Kidney (tissue), 14 donors: ENCODE data around the gene ZCCHC14. TPM values are rescaled to one million over a fixed set of nuclear protein-coding genes. Genes with fewer than 3 reads are reported as not detected.

Source experiments
- DNase-seq, 5 donors: peaks; one replicate each; pipeline ENCODE4 v3.0.0-alpha.2; 2013 to 2020
- FAIRE-seq: peaks from 2 replicates; lab custom pipeline; 2012; peaks lifted over from hg19 to GRCh38; lab: Jason Lieb, UNC
- H3K27ac ChIP-seq, 2 donors: one replicate each; pipeline ENCODE4 v1.7.0; 2013; ENCODE audit warnings: low read depth in 2 of 2, low read length in 2 of 2, inconsistent platforms in 1 of 2
- H3K27me3 ChIP-seq: one replicate; pipeline ENCODE4 v1.7.1; 2013; ENCODE audit warnings: low read length, inconsistent platforms; ENCODE audit not compliant: control insufficient read depth, insufficient read depth
- H3K36me3 ChIP-seq, 3 donors: one replicate each; pipeline versions ENCODE4 v1.7.0 to v1.7.1; 2013; ENCODE audit warnings: low read length in 3 of 3, control low read depth in 1 of 3, inconsistent platforms in 1 of 3; ENCODE audit not compliant: insufficient read depth in 3 of 3, control insufficient read depth in 2 of 3
- H3K4me1 ChIP-seq, 3 donors: one replicate each; pipeline versions ENCODE4 v1.7.0 to v1.7.1; 2013; ENCODE audit warnings: low read length in 3 of 3, inconsistent platforms in 1 of 3, low read depth in 1 of 3; ENCODE audit not compliant: control insufficient read depth in 2 of 3, insufficient read depth in 2 of 3
- H3K4me3 ChIP-seq, 3 donors: one replicate each; pipeline versions ENCODE4 v1.7.0 to v1.8.1; 2013; ENCODE audit warnings: low read length in 3 of 3, control low read depth in 1 of 3, inconsistent platforms in 1 of 3
- H3K9ac ChIP-seq, 3 donors: one replicate each; pipeline versions ENCODE4 v1.7.0 to v1.7.1; 2013; ENCODE audit warnings: low read length in 3 of 3, control low read depth in 1 of 3, inconsistent platforms in 1 of 3
- H3K9me3 ChIP-seq, 3 donors: one replicate each; pipeline versions ENCODE4 v1.7.0 to v1.7.1; 2013; ENCODE audit warnings: low read length in 3 of 3, control low read depth in 1 of 3, inconsistent platforms in 1 of 3; ENCODE audit not compliant: control insufficient read depth in 2 of 3, insufficient read depth in 1 of 3
- intact Hi-C: fragments of 100-400 bp; cut with DNase I; formaldehyde crosslinking; loops from one replicate; pipeline ENCODE4 v1.11.1; 2022
- polyA plus RNA-seq: library from polyadenylated mRNA; stranded (reverse); fragments of 350-450 nt; fragmentation: Illumina TruSeq; extraction: RNeasy Lipid Tissue Mini Kit (QIAGEN cat#74804); gene quantifications from one replicate; pipeline ENCODE4 v1.2.3, GENCODE V29; 2014; ENCODE audit warnings: low read depth, low replicate concordance; ENCODE audit not compliant: insufficient read depth
- total RNA-seq: library from RNA; stranded (reverse); fragmentation: NEBNext Ultra II Directional; extraction: Animal tissue kit (Norgen Biotek cat#: 25700); gene quantifications from one replicate; pipeline ENCODE4 v1.2.1, GENCODE V29; 2021
- TF ChIP-seq, protein P1 (sequence below): IDR thresholded peaks from 3 replicates; pipeline ENCODE4 v1.5.1; 2012; ENCODE audit warnings: mild to moderate bottlenecking, moderate library complexity, borderline replicate concordance; ENCODE audit not compliant: insufficient read depth; ENCODE audit errors: extremely low read depth
- donor health status: control.
- donor health status: control.
- donor health status: control.
- donor health status: control.
- donor health status: control.
- donor health status: DM: yes; HTN: yes; CAD: no.
- donor health status: Normal renal cell carcinoma (clear cell type).

ZCCHC14 gene
- total and polyA plus RNA-seq, 2 donors from 2014 or later: 6.4 to 32.8 TPM

DNA sequence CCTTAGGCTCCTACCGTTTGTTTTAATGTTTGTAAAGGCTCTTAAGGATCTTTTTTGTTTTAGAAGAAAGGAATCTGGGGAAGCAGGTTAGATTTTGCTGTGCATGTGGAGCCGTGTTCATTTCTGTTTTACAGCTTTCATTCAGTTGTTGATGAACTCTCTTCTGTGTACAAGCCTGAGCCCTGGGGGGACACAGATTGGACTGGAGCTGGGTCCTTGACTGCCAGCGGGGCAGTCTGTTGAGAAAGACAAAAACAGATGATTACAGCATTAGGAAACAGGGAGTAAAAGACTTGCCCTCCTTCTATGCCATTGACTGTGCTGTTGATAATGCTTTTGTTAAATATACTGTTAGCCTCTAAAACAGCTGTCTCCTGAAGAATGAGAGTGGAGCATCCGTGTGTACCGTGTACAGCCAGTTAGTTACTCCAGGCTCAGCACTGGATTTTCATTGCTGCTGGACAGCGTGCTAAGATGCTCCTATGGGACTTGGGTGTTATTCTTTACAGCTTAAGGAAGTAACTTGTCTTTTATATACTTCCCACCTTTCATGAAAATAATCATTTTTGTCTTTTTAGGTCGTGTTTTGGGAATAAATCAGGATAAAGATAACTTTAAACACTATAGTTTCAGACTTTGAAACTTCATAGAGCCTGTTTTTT is 97.5 kb downstream of the ZCCHC14 start:
- intact Hi-C loops: no loop called here
- Histone ChIP-seq H3K4me1 (peaks cover 0 to 19% (median 14%) of the 10 kb centered on the region in 3 donors), H3K9ac (no peak overlapping the region), H3K36me3 (peaks cover 0 to 13% (median 5%) of the 10 kb centered on the region in 3 donors), H3K27me3 (no peaks in the 10 kb centered on the region), H3K9me3 (no peaks in the 10 kb centered on the region), H3K4me3 (no peak overlapping the region), H3K27ac (no peak overlapping the region)
- no peak for DNase-seq
- FAIRE-seq: no peak
- TF ChIP-seq, protein P1, sequence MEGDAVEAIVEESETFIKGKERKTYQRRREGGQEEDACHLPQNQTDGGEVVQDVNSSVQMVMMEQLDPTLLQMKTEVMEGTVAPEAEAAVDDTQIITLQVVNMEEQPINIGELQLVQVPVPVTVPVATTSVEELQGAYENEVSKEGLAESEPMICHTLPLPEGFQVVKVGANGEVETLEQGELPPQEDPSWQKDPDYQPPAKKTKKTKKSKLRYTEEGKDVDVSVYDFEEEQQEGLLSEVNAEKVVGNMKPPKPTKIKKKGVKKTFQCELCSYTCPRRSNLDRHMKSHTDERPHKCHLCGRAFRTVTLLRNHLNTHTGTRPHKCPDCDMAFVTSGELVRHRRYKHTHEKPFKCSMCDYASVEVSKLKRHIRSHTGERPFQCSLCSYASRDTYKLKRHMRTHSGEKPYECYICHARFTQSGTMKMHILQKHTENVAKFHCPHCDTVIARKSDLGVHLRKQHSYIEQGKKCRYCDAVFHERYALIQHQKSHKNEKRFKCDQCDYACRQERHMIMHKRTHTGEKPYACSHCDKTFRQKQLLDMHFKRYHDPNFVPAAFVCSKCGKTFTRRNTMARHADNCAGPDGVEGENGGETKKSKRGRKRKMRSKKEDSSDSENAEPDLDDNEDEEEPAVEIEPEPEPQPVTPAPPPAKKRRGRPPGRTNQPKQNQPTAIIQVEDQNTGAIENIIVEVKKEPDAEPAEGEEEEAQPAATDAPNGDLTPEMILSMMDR: no peak

DNA sequence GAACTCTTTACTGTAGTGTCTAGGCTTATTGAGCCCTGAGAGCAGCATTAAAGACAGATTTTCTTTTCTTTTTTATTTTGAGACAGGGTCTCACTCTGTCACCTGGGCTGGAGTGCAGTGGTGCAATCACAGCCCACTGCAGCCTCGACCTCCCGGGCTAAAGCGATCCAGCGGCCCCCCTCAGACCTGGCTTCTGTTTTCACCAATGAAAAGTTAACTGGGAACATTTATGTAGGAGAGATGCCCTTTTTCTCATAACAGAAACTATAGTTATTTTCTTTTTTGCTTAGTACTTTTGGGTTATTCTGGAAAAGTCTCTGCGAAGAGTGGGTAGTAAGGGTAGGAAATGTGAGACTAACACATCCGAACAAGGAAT is 99.2 kb downstream of the ZCCHC14 start:
- TF ChIP-seq, protein P1: no peak

DNA sequence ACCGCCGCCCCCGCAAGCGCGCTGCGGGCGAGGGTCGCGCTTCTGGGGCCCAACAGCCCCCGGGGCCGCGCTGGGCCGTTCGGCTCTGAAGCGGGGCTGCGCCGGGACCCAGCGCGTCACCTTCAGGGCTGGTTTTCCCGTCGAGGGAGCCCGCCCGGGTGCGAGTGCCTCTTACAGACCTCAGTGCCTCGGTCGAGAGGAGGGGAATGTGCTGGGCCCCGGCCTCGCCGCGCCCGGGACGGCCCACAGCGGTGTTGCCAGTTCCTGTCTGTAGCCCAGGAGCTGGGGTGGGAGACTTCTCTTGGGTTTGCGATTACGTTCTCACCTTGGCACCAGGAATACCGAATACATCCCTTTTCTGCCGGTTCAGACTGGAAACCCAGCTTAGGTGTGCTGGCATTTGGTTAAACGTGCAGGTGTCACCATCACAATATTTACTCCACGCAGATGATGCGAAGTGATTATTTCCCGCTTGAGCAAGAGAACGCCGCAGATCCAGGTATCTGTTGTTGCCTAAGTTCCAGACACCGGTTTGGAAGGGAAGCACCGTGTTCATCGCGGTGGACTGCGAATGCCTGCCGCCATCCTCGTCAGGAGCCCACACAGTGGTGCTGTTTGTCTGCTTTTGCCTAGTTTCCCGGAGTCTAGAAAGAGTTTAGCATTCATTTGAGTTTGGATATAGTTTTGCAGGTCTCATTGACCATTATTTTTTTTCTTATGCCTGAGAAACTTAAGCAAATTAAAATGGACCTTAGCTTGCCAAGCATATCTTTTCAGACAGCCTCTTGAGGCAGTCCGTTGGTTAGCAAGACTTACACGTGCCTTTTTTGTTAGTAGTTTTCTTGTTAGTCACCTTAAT is 99.8 kb downstream of the ZCCHC14 start:
- FAIRE-seq (no peak), DNase-seq (peak; percentile 57 to 87 (median 78))
- Histone ChIP-seq H3K4me1 (peaks cover 4 to 20% (median 14%) of the 10 kb centered on the region in 3 donors), H3K27me3 (no peaks in the 10 kb centered on the region), H3K9me3 (no peaks in the 10 kb centered on the region), H3K9ac (peak overlapping the region; percentile 46 to 98 (median 95)), H3K4me3 (peak overlapping the region; percentile 76 to 96 (median 89)), H3K27ac (peak overlapping the region; percentile 89 to 98), H3K36me3 (no peaks in the 10 kb centered on the region)
- TF ChIP-seq, protein P1: peak; percentile 33
- intact Hi-C loops: no loop called here

More for the DNA sequence above, 99.2 kb downstream of the ZCCHC14 start:
- H3K9ac ChIP-seq: peak overlapping the region; percentile 16 to 98 (median 46)
- H3K36me3 ChIP-seq: peaks cover 0 to 4% (median 0%) of the 10 kb centered on the region in 3 donors
- no peaks in the 10 kb centered on the region for H3K9me3 ChIP-seq
- no peak for DNase-seq
- H3K4me1 ChIP-seq: peaks cover 1 to 19% (median 14%) of the 10 kb centered on the region in 3 donors
- peak overlapping the region in 1 of 2 donors; percentile 89 for H3K27ac ChIP-seq
- intact Hi-C loops: no loop called here
- no peak for FAIRE-seq
- no peaks in the 10 kb centered on the region for H3K27me3 ChIP-seq
- peak overlapping the region; percentile 76 to 96 (median 89) for H3K4me3 ChIP-seq
